Measurements from ENCODE around the gene ZNF182. TPM values are rescaled to one million over a fixed set of nuclear protein-coding genes. Genes with fewer than 3 reads are reported as not detected.
"Not testable (repeated sequence)": the region's sequence is repeated elsewhere in the genome, so short reads cannot be mapped to it uniquely, and the experiment has no call there.

The ZNF182 gene
- polyA plus RNA-seq (ENCODE audit: insufficient read length), result 5.3 TPM

- DNase-seq, result peak; percentile 90
These were observed at the start of gene ZNF182 for GRCh38 chrX:48003758-48004457. TSS of gene ZNF182 (minus strand) at chrX:48003989. CDS start at chrX:48002609, 1,380 bp downstream.

GRCh38 chrX:48046846-48047245 lies 43.1 kb upstream of the ZNF182 start:
- no peak for DNase-seq

DNA sequence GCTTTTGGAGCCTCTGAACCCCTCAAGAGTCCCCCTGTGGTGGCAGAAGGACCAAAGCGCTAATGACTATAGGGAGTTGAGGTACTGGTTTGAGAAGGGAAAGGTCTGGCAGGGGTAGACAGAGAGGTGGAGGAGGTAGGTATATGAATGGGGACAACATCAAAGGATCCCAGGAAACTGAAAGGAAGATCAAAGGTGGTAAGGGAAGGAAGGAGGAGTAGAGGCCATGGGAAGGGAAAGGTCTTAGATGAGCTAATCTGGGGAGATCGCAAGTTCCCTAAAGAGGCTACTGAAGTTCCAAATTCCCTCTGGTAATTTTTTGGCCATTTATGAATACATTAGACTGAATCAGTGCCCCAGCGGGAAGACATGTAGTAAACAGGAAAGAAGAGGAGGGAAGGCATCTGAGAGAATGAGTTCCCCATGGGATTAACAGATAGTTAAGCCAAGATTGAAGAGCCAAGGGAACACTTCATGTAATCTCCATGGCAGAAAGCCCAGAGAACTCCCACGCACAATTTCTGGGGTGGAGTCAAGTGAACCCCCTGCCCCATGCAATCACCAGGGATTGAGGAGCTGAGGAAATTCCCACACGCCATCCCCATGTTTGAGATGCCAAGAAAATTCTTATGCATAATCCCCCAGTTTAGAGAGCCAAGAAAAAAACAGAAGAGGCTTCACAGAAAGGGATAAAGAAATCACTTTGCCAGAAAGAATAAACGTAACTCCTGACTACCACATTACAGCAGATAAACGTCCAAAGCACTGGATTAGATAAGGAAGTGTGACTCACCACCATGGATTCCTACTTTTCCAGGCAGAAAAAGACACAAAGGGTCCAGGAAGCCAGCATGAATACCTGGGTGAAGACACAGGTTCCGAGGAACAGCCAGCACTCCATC lies 41.9 kb upstream of the ZNF182 start:
- no peak for DNase-seq

- DNase-seq, result no peak
These were observed 39.3 kb upstream of the ZNF182 start for GRCh38 chrX:48043056-48043455.

DNA sequence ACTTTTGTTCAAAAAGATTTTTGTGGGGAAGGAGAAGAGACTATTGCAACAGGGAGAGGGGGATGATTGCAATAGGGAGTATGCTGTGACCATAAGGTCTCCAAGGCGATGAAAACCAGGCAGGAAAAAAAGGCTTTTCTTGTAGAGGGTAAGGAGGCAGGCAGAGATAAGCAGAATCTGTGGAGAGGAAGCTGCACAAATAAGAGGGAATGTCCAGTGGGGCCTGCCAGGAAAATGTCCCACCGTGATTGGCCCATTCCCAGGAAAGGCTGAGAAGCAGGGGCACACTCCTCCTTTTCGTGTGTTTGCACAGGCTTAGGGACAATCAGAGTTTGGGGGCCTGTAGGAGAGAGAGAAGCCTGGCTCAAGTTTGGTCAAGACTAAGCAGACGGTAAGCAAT lies 32.1 kb upstream of the ZNF182 start:
- no peak for DNase-seq

DNA sequence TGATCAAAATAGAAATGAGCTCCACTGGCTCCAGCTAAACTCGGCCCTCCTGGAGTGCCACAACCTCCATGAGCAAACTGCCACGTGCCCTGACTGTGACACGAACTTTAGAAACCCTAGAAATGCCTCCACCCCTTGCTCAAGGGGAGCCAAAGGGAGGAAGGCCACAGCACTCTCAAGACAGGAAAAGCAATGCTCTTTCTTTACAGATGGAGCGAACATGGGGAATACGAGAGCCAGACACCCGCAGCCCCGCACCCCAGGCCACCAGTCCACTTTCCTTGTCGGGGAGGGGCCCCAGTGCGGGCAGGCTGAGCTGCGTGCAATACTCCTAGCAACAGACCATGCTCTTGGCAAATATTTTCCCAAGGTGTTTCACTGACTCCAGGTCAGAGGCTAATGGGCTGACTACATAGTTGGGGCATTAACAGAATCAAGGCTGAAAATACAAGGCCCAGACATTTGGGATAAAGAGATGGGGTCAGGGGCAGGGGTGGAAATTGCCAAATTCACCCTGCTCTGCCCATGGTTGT lies 26.9 kb upstream of the ZNF182 start:
- DNase-seq, result not testable (repeated sequence)

DNA sequence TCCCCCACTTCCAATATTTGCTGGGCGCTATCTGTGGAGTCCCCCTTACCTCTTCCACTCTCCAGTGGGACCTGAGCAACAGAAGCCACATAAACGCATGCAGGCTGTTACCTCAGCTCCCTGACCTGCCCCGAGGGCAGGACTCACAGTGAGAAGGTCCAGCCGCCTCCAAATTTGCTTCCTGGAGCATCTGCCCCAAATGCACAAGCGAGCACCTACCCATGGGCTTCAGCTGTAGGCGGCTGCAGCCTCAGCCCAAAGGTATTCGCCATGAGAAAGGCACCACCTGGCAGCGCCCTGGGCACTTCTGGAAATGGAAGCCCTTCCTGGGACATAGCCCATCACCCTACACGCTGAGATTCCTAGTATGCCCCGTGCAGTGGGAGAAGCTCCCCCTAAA lies 26.4 kb upstream of the ZNF182 start:
- DNase-seq, result no peak

DNA sequence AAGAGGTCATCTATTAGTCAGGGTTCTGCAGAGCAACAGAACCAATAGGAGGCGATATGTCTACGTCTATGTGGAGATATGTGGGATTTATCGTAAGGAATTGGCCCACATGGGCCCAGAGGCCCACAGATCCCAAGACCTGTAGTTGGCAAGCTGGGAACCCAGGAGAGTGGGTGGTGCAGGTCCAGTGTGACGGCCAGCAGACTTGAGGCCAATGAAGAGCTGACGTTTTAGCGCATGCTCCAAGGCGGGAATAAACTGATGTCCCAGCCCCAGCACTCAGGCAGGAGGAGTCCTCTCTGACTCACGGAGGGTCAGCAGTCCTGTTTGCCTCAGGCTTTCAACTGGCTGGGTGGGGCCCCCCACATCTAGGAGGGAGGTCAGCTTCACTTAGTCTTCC lies 24.3 kb upstream of the ZNF182 start:
- no peak for DNase-seq

GRCh38 chrX:48027545-48027944 lies 23.8 kb upstream of the ZNF182 start:
- DNase-seq, result not testable (repeated sequence)

GRCh38 chrX:48025561-48025960 lies 21.8 kb upstream of the ZNF182 start:
- DNase-seq, result peak; percentile 53

GRCh38 chrX:48022738-48023137 lies 18.9 kb upstream of the ZNF182 start:
- no peak for DNase-seq

DNA sequence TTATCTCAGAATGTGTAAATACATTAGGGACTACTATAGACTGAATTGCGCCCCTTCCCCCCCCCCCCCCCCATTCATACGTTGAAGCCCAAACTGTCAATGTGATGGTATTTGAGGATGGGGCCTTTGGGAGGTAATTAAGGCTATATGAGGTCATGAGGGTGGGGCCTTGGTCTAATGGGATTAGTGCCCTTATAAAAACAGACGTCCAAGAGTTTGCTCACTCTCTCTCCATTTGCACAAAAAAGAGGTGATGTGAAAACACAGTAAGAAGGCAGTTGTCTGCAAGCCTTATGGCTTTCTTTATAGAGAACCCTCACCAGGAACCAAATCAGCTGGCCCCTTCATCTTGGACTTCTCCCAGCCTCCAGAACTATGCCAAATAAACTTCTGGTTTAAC lies 18.3 kb upstream of the ZNF182 start:
- no peak for DNase-seq

GRCh38 chrX:48021026-48021900 lies 17.5 kb upstream of the ZNF182 start:
- peak; percentile 79 for DNase-seq

DNA sequence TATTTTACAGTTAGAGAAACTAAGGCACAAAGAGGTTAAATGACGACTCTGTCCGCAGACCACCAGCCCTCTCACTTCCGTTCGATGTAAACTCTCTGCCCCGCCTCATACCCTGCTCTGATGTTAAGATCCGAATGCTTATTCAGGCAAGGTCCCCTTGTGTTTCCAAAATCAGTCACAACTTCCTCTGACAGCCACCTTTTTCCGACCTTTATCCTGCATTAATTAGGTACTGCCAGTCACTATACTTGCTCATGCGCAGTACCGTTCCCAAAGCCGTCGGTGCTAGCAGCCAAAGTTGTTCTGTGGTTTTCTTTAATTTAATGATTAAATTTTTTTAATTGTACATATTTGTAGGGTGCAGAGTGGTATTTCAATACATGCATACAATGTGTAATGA lies 16.7 kb upstream of the ZNF182 start:
- not testable (repeated sequence) for DNase-seq

- not testable (repeated sequence) for DNase-seq
These were observed 16.1 kb upstream of the ZNF182 start for GRCh38 chrX:48019892-48020291.

- DNase-seq, result not testable (repeated sequence)
These were observed 13.0 kb upstream of the ZNF182 start for GRCh38 chrX:48016583-48017310.

DNA sequence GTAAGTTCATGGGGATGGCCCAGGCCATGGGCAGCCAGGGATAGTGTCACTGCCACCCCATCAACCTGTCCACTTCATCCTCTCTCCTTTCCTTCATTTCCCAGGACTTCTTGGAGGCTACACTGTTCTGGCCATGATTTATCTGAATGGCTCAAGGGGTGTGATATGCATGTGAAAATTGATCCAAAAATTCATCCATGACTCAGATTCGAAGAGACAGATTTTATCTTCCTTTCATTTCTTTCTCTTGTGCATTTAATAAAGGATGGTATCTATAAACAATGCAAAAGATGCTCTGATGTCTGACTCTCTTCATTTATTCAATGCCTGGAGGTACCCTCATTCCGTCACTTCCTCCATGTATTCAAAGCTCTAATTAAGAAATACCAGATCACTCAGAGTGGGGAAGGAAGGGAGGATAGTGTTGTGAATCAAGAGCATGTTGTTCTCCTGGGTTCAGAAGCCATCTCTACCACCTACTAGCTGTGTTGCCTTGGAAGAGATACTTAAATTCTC lies 5.7 kb upstream of the ZNF182 start:
- DNase-seq, result not testable (repeated sequence)

DNA sequence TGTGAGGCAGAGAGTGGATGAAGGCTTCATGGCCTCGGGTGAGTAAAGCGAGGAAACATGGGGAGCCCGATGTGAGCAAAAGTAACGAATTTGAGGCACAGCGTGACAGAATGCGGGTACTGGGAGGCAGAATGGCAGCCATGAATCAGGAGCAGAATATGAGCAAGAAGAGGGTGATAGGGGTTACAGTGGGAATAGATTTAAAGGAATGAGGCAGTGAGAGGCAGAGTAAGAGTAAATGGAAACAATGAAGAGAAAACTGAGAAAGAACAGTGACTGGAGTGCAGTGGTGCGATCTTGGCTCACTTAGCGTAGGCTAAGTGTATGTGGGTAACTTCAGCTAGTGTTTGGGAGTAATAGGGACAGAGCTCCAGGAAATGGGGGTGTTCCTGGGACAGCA lies 2.9 kb upstream of the ZNF182 start, which contains the start of gene SPACA5:
Gene SPACA5 (plus strand): TSS at position 301 of the 400 bp plus-strand sequence. CDS start 815 bp downstream, outside the sequence.
- DNase-seq, result not testable (repeated sequence)

DNA sequence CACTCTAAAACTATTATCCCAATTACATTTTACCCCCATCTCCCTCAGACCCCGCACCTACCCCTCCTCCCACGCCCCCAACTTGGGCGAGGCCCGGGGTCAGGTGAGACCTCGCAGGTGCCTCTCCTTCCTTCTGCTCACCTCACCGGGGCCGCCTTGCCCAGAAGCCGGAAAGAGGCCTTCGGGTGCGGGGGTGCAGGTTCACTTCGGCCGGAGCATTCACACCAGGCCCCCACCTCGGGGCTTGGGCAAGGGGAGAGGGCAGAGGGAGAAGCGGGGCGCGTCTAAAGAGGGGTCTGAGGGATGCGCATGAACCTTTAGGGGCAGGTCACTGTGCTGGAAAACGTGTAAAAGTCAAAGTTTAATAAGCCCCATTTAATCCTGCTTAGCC lies 427 bp downstream of the ZNF182 start:
- DNase-seq, result no peak

DNA sequence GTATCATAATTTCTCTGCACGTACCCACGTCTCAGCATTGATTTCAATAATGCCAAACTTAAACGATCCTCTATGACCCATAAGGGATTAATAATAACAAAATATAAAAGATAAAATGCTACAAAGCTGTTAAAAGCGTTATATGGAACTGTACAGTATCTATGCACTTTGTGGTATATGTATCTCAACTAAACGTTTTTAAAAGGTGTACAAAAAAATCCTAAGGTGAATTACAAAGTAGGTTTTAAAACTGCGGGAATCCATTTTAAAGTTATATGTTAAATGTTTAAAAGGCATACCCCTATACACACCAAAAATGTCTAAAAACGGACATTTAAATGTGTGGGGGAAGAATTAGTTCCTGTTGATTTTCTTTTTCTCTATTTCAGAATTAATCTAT lies 860 bp downstream of the ZNF182 start:
- DNase-seq, result no peak

- DNase-seq, result no peak
These were observed 1.5 kb downstream of the ZNF182 start for GRCh38 chrX:48002319-48002718.

All from hindlimb muscle (tissue), 1 donor.